OCI-LY3 (cell line): ENCODE measurements around the gene LILRB3.

Experiments
- EZH2phosphoT487 ChIP-seq: fragments of 200-600 bp; shearing (Covaris generic); IDR thresholded peaks from 2 replicates; pipeline ENCODE4 v1.6.1; 2018; ENCODE audit warnings: antibody characterized with exemption, mixed run types, low read depth
- TF ChIP-seq, protein P1 (sequence below): fragments of 200-600, 300-600 bp; sonication (generic); IDR thresholded peaks from 2 replicates; pipeline ENCODE4 v1.5.1; 2014; ENCODE audit warnings: antibody characterized with exemption, low read length, low read depth

DNA sequence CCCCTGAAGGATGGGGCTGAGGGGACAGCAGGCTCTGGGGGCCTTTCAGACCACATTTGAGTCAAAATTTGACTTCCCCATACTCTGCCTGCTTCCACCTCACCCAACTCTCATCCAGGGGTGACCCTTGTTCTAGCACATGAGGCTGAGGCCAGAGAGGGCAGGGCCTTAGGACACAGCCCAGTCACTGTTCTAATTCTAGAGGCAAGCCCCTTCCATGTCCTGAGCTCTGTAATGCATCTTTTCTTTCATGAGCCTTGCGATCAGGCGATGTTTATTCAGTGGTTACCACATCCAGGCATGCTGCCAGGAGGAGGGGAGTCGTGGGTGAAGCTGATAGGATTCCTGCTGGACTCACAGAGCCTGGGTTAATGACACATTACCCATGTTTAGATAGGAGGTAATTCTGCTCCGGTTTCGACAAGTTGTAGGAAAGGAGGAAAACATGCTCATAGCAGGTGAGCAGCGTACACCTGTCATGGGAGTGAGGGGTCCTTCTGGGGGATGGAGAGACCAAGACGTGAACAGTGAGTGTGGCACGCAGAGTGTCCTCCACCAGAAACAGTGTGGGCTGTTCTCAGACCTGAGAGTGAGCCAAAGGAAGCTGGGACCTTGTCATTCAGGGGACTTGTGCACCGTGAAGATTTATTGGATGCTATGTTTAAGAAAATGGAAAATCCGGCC is 12.9 kb downstream of the LILRB3 start:
- TF ChIP-seq, protein P1, sequence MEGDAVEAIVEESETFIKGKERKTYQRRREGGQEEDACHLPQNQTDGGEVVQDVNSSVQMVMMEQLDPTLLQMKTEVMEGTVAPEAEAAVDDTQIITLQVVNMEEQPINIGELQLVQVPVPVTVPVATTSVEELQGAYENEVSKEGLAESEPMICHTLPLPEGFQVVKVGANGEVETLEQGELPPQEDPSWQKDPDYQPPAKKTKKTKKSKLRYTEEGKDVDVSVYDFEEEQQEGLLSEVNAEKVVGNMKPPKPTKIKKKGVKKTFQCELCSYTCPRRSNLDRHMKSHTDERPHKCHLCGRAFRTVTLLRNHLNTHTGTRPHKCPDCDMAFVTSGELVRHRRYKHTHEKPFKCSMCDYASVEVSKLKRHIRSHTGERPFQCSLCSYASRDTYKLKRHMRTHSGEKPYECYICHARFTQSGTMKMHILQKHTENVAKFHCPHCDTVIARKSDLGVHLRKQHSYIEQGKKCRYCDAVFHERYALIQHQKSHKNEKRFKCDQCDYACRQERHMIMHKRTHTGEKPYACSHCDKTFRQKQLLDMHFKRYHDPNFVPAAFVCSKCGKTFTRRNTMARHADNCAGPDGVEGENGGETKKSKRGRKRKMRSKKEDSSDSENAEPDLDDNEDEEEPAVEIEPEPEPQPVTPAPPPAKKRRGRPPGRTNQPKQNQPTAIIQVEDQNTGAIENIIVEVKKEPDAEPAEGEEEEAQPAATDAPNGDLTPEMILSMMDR = no peak
- no peak for TF ChIP-seq EZH2phosphoT487
